BJ (cell line): ENCODE results near the gene ST3GAL3. TPM values are rescaled to one million over a fixed set of nuclear protein-coding genes. Genes with fewer than 3 reads are reported as not detected.

Source experiments
- CTCF ChIA-PET: fragments of 350-600 bp; formaldehyde crosslinking; extraction: SDS; loops from one replicate; lab custom pipeline; 2021; ENCODE audit warnings: antibody characterized with exemption, inconsistent platforms; lab: Yijun Ruan, JAX
- POLR2A ChIA-PET: fragments of 300-600 bp; sonication (Branson Sonifier 250); formaldehyde crosslinking; extraction: SDS; loops from one replicate; lab custom pipeline; 2021; ENCODE audit warnings: antibody characterized with exemption; lab: Charles Lee
- DNase-seq: peaks from one replicate; pipeline ENCODE4 v3.0.0-alpha.2; 2011; ENCODE audit warnings: low read depth
- H3K27me3 ChIP-seq: 2 replicates; pipeline ENCODE4 v1.6.0; 2011; ENCODE audit warnings: low read length; ENCODE audit not compliant: control insufficient read depth, insufficient read depth
- H3K36me3 ChIP-seq: 2 replicates; pipeline ENCODE4 v1.5.1; 2011; ENCODE audit warnings: low read length; ENCODE audit not compliant: control insufficient read depth, insufficient read depth
- H3K4me3 ChIP-seq: 2 replicates; pipeline ENCODE4 v1.5.1; 2011; ENCODE audit warnings: low read depth, mild to moderate bottlenecking, control low read depth, low read length
- polyA plus RNA-seq: library from polyadenylated mRNA; depleted of rRNA; stranded (reverse); fragments of >200 nt; gene quantifications from 2 replicates; pipeline ENCODE4 v1.2.3, GENCODE V29; 2011
- TF ChIP-seq, protein P1 (sequence below): IDR thresholded peaks from 2 replicates; pipeline ENCODE4 v1.5.1; 2011; ENCODE audit warnings: low read depth, mild to moderate bottlenecking, control low read depth, inconsistent platforms, low read length, moderate library complexity; ENCODE audit not compliant: insufficient read depth

ST3GAL3 gene
- polyA plus RNA-seq, 1 experiment = 24.2 TPM

DNA sequence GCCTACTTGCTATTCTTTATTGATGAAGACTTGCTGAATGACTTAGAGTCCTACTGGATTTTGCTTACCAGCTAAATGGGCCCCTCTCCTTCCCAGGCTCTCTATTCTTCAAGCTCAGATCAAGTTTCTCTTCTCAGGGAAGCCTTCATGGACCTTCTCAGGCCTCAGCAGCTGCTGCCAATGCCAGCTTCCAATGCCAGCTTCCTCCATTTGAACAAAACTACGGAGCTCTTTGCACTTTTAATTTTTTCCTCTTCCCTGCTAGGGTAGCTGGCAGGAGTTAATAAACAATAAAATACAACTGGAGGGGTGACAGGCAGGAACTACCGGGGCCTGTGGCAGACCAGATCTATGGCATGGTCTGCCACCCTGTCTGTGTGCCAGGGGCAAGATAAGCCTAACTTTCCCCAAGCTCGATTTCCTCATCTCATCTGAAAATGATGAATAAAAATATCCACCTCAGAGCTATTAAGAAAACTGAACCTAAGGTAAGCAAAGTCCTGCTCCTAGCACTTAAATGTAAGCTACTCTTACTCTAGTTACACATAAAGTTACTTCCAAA, 238.4 kb downstream of the ST3GAL3 start:
- CTCF ChIA-PET = interaction anchor here (0.7 to 5.8 kb wide), 9 partner anchors 10 to 470 kb away, joined by 3 to 54 read pairs (median 4); partner anchors contain the start of gene ARTN
- POLR2A ChIA-PET = no interaction called here
- DNase-seq = no peak
- H3K36me3 ChIP-seq = peaks cover 5% of the 10 kb centered on the region
- no peaks in the 10 kb centered on the region for H3K27me3 ChIP-seq
- peak overlapping the region; percentile 90 for H3K4me3 ChIP-seq
- TF ChIP-seq, protein P1, sequence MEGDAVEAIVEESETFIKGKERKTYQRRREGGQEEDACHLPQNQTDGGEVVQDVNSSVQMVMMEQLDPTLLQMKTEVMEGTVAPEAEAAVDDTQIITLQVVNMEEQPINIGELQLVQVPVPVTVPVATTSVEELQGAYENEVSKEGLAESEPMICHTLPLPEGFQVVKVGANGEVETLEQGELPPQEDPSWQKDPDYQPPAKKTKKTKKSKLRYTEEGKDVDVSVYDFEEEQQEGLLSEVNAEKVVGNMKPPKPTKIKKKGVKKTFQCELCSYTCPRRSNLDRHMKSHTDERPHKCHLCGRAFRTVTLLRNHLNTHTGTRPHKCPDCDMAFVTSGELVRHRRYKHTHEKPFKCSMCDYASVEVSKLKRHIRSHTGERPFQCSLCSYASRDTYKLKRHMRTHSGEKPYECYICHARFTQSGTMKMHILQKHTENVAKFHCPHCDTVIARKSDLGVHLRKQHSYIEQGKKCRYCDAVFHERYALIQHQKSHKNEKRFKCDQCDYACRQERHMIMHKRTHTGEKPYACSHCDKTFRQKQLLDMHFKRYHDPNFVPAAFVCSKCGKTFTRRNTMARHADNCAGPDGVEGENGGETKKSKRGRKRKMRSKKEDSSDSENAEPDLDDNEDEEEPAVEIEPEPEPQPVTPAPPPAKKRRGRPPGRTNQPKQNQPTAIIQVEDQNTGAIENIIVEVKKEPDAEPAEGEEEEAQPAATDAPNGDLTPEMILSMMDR = no peak

DNA sequence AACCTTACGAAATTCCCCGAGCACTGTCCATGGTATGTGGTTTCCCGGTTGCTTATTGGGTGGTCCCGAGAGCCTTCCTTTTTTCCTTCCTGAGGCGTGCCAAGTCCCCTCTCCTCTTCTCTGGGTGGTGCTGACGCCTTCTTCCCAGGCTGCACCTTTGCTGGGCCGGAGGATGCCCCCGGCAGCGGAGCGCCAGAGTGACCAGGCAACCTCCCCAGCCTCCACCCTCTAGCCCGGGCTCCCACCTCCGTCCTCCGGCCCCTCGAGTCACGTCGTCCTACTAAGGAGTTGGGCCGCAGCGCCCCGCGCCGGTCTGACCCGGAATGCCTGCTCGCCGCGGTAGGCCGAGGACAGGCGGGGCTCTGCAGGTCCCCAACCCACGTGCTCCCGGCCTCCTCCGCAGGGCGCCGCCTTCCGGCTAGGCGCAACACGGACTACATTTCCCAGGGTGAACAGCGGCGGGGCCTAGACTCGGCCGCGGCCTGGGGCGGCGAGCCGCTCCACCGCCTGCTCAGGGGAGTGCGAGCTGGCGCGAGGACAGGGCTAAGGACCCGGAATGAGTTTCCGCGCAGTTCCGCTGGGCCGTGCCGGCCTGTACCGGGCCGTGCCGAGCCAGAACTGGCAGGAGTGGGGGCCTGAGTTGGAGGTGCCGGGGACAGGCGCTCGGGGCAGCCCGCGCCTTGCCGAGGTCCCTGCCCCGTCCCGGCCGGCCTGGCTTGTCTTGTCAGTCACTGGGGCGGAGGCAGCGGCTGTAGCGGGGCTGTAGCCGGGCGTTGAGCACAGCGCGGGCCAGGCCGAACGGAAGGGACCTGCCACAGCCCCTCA, 239.1 kb downstream of the ST3GAL3 start, which contains the start of gene IPO13:
IPO13 (plus strand) TSS at position 715 of the 825 bp plus-strand sequence. CDS start 651 bp downstream, outside the sequence.
- ChIA-PET CTCF (interaction anchor here (0.7 to 5.8 kb wide), 12 partner anchors 11 to 722 kb away, joined by 3 to 54 read pairs (median 4); partner anchors contain the start of gene ARTN), POLR2A (no interaction called here)
- TF ChIP-seq, protein P1 = peak; percentile 72
- Histone ChIP-seq H3K36me3 (peaks cover 5% of the 10 kb centered on the region), H3K27me3 (no peaks in the 10 kb centered on the region), H3K4me3 (peak within 1 kb of the TSS; percentile 90)
- peak; percentile 68 for DNase-seq

DNA sequence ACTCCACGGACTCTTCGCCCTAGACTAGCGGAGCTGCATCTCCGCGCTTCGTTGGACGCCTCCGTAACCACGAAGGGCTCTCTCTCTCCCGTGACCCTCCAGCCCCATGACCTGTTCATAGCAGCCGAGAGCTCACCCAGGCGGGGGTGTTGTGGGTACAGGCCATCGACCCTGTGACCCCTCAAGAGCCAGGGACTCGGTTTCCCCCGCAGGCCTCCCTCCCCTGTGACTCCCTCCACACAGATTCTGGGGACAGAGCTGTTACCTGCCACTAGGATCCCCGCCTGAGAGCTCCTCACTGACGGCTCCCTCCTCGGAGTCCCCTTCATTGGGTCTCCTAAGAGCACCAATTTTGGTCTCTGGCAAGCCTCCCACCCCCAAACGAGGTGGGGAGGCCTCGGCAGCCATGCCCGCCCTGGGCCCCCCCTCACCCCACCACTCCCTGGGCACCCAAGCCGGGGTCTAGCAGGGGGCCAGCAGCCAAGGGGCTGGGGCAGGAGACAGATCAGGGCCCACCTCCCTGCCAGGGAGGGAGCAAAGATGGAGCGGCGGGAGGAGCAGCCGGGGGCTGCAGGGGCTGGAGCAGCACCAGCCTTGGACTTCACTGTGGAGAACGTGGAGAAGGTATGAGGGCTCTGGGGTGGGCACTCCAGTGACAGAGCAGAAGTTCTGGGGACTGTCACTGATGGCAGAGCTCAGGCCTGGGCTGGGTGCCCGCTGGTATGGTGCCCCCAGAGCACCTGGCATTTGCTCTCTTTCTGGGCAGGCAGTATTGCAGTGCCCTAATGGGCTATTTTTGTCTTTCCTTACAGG, 239.9 kb downstream of the ST3GAL3 start:
- TF ChIP-seq, protein P1 = no peak; the same call in 1 of the 2 replicates
- Histone ChIP-seq H3K4me3 (peak overlapping the region; percentile 90), H3K36me3 (peaks cover 5% of the 10 kb centered on the region), H3K27me3 (no peaks in the 10 kb centered on the region)
- no peak for DNase-seq
- ChIA-PET POLR2A (interaction anchor here (0.5 to 0.6 kb wide), 2 partner anchors 90 to 244 kb away, joined by 4 to 6 read pairs; no protein-coding TSS in a partner anchor), CTCF (interaction anchor here (0.9 to 5.8 kb wide), 5 partner anchors 12 to 723 kb away, joined by 3 to 54 read pairs (median 5); partner anchors contain the start of gene ARTN)

DNA sequence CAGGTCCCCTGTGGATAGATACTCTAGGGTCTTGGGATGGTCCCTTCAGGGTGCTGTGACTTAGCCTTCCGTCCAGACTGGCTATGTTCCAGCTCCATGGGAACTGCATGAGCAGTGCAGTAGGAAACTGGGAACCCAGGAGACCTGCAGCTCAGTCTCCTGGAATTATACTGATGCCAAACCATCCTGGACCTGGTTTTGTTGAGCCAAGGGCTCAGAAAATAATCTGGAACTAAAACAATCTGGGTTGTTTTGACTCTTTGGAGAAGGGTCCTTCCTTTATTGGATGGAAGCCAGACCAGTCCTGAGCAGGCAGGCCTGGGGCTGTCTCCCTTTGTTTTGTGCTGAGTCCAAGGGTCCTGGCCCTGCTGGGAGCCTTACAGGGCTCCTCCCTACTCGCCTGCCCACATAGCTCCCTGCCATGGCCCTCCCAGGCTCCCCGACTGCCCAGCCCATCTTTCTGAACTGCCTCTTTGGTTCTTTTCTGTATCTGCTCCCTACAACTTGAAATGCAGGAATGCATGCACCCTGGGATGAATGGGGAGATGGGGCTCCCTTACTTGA, 240.6 kb downstream of the ST3GAL3 start:
- peak overlapping the region; percentile 90 for H3K4me3 ChIP-seq
- DNase-seq = no peak
- POLR2A ChIA-PET = no interaction called here
- CTCF ChIA-PET = interaction anchor here (3.0 to 5.8 kb wide), 3 partner anchors 12 to 183 kb away, joined by 12 to 54 read pairs (median 42); partner anchors contain the start of gene ARTN
- H3K36me3 ChIP-seq = peaks cover 5% of the 10 kb centered on the region
- TF ChIP-seq, protein P1 = no peak
- H3K27me3 ChIP-seq = no peaks in the 10 kb centered on the region
